Tibial nerve (tissue), 4 donors: ENCODE measurements around the gene CCDC70.

Experiments used
- EP300 ChIP-seq, 2 donors: sonication (generic); formaldehyde crosslinking; IDR thresholded peaks; one replicate each; pipeline ENCODE4 v1.6.1; 2017; ENCODE audit warnings: antibody characterized with exemption in 2 of 2, mild to moderate bottlenecking in 1 of 2
- POLR2A ChIP-seq, 2 donors: fragments of 450-650 bp; IDR thresholded peaks; one replicate each; pipeline ENCODE4 v1.6.1; 2017; ENCODE audit warnings: antibody characterized with exemption in 2 of 2, mild to moderate bottlenecking in 2 of 2, moderate library complexity in 2 of 2
- TF ChIP-seq, protein P1 (sequence below), 5 experiments: fragments of 200-600 bp in 3 of 5; fragments of 450-650 bp in 2 of 5; sonication (generic) in 3 of 5; IDR thresholded peaks; one replicate each; pipeline ENCODE4 v1.5.1; 2016 to 2019; ENCODE audit warnings: antibody characterized with exemption in 5 of 5, mild to moderate bottlenecking in 3 of 5, moderate library complexity in 2 of 5

GRCh38 chr13:51814825-51815650, 46.7 kb upstream of the CCDC70 start:
- TF ChIP-seq, protein P1, sequence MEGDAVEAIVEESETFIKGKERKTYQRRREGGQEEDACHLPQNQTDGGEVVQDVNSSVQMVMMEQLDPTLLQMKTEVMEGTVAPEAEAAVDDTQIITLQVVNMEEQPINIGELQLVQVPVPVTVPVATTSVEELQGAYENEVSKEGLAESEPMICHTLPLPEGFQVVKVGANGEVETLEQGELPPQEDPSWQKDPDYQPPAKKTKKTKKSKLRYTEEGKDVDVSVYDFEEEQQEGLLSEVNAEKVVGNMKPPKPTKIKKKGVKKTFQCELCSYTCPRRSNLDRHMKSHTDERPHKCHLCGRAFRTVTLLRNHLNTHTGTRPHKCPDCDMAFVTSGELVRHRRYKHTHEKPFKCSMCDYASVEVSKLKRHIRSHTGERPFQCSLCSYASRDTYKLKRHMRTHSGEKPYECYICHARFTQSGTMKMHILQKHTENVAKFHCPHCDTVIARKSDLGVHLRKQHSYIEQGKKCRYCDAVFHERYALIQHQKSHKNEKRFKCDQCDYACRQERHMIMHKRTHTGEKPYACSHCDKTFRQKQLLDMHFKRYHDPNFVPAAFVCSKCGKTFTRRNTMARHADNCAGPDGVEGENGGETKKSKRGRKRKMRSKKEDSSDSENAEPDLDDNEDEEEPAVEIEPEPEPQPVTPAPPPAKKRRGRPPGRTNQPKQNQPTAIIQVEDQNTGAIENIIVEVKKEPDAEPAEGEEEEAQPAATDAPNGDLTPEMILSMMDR (IDR thresholded peaks at IDR 0.05), result peak; percentile 76 to 87 (median 82)
- TF ChIP-seq EP300 (IDR thresholded peaks at IDR 0.05), result no peak
- TF ChIP-seq POLR2A (IDR thresholded peaks at IDR 0.05), result no peak
